Hippocampal formation (tissue), 2 donors: ENCODE measurements around the gene PRRG3.

ENCODE experiments used
- DNase-seq, 2 donors: peaks; one replicate each; lab custom pipeline; 2025; lab: John Stamatoyannopoulos, UW

PRRG3 gene

DNA sequence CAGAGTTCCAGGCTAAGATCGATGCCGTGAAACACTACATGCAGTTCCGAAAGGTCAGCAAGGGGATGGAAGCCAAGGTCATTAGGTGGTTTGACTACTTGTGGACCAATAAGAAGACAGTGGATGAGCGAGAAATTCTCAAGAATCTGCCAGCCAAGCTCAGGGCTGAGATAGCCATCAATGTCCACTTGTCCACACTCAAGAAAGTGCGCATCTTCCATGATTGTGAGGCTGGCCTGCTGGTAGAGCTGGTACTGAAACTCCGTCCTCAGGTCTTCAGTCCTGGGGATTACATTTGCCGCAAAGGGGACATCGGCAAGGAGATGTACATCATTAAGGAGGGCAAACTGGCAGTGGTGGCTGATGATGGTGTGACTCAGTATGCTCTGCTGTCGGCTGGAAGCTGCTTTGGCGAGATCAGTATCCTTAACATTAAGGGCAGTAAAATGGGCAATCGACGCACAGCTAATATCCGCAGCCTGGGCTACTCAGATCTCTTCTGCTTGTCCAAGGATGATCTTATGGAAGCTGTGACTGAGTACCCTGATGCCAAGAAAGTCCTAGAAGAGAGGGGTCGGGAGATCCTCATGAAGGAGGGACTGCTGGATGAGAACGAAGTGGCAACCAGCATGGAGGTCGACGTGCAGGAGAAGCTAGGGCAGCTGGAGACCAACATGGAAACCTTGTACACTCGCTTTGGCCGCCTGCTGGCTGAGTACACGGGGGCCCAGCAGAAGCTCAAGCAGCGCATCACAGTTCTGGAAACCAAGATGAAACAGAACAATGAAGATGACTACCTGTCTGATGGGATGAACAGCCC is 48.6 kb downstream of the PRRG3 start:
- no peak for DNase-seq

- DNase-seq: no peak
Measured at GRCh38 chrX:151745651-151746050, 50.4 kb downstream of the PRRG3 start.

- no peak for DNase-seq
Measured at GRCh38 chrX:151746502-151746901, 51.2 kb downstream of the PRRG3 start.

DNA sequence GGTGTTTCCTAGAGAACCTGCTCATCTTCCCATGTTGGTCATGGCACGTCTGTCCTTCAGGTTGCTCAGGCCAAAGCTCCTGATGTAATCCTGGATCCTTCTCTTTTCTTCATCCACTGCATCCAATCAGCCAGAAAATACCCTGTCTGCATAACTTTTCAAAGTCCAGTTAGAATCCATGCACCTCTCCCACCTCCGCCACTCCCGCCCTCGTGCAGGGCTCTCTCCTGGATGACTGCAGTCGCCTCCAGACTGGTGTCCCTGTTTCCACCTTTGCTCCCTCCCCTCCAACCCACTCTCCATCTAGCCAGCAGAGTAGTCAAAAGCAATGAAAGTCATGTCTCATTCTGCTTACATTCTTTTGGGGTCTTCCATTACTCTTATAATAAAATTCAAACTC is 55.3 kb downstream of the PRRG3 start:
- DNase-seq: no peak

- no peak for DNase-seq
Measured at GRCh38 chrX:151752847-151753246, 57.6 kb downstream of the PRRG3 start.

- peak; percentile 3 to 8 for DNase-seq
Measured at GRCh38 chrX:151753313-151754046, 58.2 kb downstream of the PRRG3 start.

- no peak for DNase-seq
Measured at GRCh38 chrX:151754047-151754429, 58.8 kb downstream of the PRRG3 start.

- DNase-seq: no peak
Measured at GRCh38 chrX:151754641-151755215, 59.5 kb downstream of the PRRG3 start.
